ENCODE data around the gene CCDC117. TPM values are rescaled to one million over a fixed set of nuclear protein-coding genes. Genes with fewer than 3 reads are reported as not detected.

Gene CCDC117
- total RNA-seq, 2 donors from 2014 or later, result 13.6 to 17.3 TPM

- H3K4me1 ChIP-seq, result peaks cover 0 to 17% of the 10 kb centered on the region in 2 donors
- no peaks in the 10 kb centered on the region for H3K9me3 ChIP-seq
- no peaks in the 10 kb centered on the region for H3K27me3 ChIP-seq
- peaks cover 6% of the 10 kb centered on the region for H3K36me3 ChIP-seq
- H3K27ac ChIP-seq, result no peak overlapping the region
- TF ChIP-seq CTCF (IDR thresholded peaks at IDR 0.05), result no peak
- DNase-seq (ENCODE audit: low spot score), result no peak
- no peak overlapping the region for H3K4me3 ChIP-seq
These were observed 1.9 kb downstream of the CCDC117 start for GRCh38 chr22:28774378-28774777.

GRCh38 chr22:28779833-28780232 lies 7.3 kb downstream of the CCDC117 start:
- H3K4me1 ChIP-seq, result peaks cover 0 to 6% of the 10 kb centered on the region in 2 donors
- H3K9me3 ChIP-seq, result no peaks in the 10 kb centered on the region
- H3K27me3 ChIP-seq, result no peaks in the 10 kb centered on the region
- no peak overlapping the region for H3K27ac ChIP-seq
- DNase-seq (ENCODE audit: low spot score), result no peak
- no peak for TF ChIP-seq CTCF (IDR thresholded peaks at IDR 0.05)
- peaks cover 43% of the 10 kb centered on the region for H3K36me3 ChIP-seq
- H3K4me3 ChIP-seq, result no peak overlapping the region

- H3K4me3 ChIP-seq, result no peak overlapping the region
- TF ChIP-seq CTCF (IDR thresholded peaks at IDR 0.05), result no peak
- no peak for DNase-seq (ENCODE audit: low spot score)
- no peak overlapping the region for H3K27ac ChIP-seq
- no peaks in the 10 kb centered on the region for H3K27me3 ChIP-seq
- peaks cover 0 to 1% of the 10 kb centered on the region in 2 donors for H3K4me1 ChIP-seq
- no peaks in the 10 kb centered on the region for H3K9me3 ChIP-seq
- H3K36me3 ChIP-seq, result peaks cover 46% of the 10 kb centered on the region
These were observed 7.8 kb downstream of the CCDC117 start for GRCh38 chr22:28780296-28780695.

GRCh38 chr22:28783786-28784671 lies 11.5 kb downstream of the CCDC117 start:
- Histone ChIP-seq H3K36me3 (peaks cover 68% of the 10 kb centered on the region), H3K9me3 (no peaks in the 10 kb centered on the region), H3K4me3 (no peak overlapping the region), H3K4me1 (no peaks in the 10 kb centered on the region), H3K27me3 (no peaks in the 10 kb centered on the region), H3K27ac (no peak overlapping the region)
- no peak for TF ChIP-seq CTCF (IDR thresholded peaks at IDR 0.05)
- no peak for DNase-seq (ENCODE audit: low spot score)

GRCh38 chr22:28788601-28789000 lies 16.1 kb downstream of the CCDC117 start:
- H3K9me3 ChIP-seq, result no peaks in the 10 kb centered on the region
- TF ChIP-seq CTCF (IDR thresholded peaks at IDR 0.05), result no peak
- H3K4me1 ChIP-seq, result no peaks in the 10 kb centered on the region
- H3K27me3 ChIP-seq, result no peaks in the 10 kb centered on the region
- DNase-seq (ENCODE audit: low spot score), result no peak
- H3K36me3 ChIP-seq, result peaks cover 52% of the 10 kb centered on the region
- no peak overlapping the region for H3K4me3 ChIP-seq
- H3K27ac ChIP-seq, result no peak overlapping the region

Measured in right atrium auricular region (tissue), 2 donors.